IPS-NIHi11 (cell line): ENCODE measurements around the gene FUCA2.
"Not testable (repeated sequence)": the region's sequence is repeated elsewhere in the genome, so short reads cannot be mapped to it uniquely, and the experiment has no call there.

Experiments
- DNase-seq: peaks from one replicate; pipeline ENCODE4 v3.0.0; 2012; ENCODE audit warnings: mixed read lengths, low spot score

FUCA2 gene

DNA sequence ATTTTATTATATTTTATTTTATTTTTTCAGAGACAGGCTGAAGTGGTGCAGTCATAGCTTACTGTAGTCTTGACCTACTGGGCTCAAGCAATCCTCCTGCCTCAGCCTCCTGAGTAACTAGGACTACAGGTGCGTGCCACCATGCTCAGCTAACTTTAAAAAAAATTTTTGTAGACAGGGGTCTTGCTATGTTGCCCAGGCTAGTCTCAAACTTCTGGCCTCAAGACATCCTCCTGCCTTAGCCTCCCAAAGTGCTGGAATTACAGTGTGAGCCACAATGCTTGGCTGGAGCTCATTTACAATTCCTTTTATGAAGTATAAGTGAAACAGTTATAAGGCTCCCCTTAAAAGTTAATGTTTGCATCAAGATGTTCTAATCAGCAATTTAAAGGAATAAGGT is 14.5 kb downstream of the FUCA2 start:
- no peak for DNase-seq

DNA sequence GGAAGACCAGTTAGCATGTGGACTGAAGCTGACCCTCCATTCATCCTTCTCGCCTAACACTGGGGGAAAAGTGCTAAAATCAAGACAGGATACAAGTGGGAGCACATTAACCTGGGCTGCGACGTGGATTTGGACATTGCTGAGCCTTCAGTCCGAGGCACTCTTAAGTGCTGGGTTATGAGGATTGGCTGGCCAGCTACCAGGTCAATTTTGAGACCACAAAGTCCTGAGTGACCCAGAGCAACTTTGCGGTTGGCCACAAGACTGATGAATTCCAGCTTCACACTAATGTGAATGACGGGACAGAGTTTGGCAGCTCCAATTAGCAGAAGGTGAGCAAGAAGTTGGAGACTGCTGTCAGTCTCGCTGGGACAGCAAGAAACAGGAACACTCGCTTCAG is 20.7 kb downstream of the FUCA2 start:
- DNase-seq: no peak

DNA sequence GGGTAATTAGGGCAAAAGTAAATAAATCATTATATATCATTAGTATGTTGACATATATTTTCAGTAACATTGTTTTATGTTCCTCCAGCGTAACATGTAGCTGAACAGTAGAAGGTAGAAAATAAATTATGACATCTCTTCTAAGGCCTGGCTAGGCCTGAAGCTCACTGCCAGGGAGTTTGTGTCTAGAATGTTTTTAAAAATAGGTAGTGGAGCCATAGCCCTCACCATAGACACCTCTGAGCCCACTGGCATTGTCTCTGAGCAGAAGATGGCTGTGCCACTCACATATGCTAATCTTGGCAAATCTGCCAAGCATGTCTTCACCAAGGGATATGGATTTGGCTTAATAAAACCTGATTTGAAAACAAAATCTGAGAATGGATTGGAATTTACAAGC is 21.3 kb downstream of the FUCA2 start:
- DNase-seq: no peak

DNA sequence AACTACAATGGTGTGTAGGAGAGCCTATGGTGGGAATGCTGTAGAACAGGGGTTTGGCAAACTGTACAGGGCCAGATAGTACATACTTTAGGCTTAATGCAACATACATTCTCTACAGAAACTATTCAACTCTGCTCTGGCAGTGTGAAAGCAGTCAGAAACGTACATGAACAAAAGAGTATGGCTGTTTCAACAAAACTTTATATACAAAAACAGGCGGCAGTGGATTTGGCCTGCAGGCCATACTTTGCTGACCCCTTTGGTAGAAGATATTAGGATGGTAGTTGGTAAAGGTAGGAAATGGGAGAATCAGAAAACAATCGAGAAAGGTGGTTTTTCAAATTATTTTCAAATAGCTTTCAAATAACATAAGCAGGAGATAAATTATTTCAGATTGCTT is 24.8 kb downstream of the FUCA2 start:
- no peak for DNase-seq

DNA sequence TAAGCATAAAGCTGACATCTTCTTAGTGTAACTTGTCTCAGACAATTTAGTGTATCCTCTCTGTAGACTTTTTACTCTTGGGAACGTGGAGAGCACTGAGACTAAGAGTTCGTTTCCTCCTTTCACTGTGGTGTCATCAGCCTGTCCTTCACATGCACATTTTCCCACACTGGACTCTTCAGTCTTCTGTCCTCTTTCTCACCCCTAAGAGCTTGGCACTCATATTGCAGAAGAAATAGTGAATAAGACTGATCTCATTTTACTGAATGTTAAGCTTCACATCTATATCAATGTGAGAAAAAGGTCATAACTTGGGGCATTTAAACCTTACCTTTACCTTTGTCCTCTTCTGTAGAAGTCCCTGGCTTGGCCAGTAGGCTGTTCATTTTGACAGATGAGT is 25.6 kb downstream of the FUCA2 start:
- no peak for DNase-seq

DNA sequence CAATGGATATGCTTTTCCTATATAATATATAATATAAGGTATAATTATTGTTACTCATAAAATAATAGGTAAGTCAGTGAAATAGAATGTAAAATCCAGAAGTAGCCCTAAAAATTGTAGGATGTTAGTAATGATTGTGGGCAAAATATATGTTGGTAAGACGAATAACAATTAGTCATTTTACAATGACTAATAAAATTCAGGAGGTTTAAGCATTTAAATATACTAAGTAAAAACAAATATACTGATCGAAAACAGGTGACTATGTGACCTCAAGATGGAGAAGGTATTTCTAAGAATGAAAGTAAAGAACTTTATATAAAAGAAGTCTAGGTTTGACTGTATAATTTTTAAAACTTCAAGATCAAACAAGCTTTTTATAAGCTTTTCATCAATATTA is 28.9 kb downstream of the FUCA2 start:
- DNase-seq: no peak

DNA sequence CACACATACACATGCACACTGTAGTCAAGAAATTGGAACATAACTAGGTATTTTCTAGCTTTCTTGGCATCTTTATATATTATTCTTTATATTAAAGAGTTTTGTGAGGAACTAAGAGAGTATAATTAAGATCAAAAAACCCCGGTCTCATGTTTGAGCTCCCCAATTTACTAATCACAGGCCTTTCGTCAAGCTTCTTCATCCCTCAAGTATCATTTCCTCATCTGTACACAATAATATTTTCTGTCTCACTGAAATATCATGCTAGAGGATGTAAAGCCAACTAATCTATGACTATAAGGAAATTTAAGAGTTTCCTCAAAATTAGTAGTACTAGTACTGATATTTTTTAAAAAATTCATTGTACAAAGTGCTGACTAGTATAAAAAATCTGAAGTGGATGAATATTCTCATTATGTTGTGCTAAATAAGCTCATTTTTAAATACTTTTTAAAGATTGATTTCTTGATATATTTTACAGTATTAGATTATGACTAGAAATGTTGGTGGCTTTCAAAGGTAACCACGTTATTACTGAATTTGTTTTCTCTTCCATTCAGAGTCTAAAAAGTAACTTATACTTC is 32.9 kb downstream of the FUCA2 start:
- no peak for DNase-seq

DNA sequence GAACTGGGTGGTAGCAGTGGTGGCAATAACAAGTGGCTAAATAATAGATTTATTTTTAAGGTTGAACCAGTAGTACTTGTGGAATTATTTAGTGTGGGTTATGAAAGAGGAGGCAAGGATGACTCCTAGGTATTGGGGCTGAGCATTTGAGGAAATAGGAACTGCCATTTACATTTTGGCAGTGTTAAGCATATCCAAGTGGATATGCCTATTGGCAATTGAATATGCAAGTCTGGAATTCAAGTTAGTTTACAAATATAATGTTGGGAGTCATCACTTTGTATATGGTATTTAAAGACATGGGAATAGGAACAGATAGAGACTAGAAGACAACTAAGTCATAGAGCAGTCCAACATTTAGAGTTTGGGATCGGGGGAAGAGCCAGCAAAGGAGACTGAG is 35.0 kb downstream of the FUCA2 start:
- DNase-seq: no peak

DNA sequence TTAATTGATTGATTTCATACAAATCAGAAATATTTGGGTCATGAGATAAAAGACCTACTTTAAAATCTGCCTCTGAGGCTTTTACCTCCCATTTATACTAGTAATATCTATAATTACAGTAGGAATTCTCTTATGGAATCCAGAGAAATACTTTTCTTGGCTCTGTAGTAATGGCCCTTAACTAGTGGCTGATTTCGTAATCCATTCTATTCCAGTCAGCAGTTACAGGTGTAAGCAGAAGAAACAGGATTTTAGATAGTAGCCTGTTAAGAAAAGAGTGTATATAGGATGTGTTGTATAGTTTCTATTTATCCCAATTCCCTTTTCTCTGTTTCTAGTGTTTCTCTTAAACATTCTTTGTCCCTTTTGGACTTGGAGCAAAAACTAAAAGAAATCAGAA is 39.7 kb downstream of the FUCA2 start:
- no peak for DNase-seq

DNA sequence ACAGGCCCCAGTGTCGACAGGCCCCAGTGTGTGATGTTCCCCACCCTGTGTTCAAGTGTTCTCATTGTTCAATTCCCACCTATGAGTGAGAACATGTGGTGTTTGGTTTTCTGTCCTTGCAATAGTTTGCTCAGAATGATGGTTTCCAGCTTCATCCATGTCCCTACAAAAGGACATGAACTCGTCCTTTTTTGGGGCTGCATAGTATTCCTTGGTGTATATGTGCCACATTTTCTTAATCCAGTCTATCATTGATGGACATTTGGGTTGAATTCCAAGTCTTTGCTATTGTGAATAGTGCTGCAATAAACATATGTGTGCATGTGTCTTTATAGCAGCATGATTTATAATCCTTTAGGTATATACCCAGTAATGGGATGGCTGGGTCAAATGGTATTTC is 42.7 kb downstream of the FUCA2 start:
- DNase-seq: not testable (repeated sequence)

DNA sequence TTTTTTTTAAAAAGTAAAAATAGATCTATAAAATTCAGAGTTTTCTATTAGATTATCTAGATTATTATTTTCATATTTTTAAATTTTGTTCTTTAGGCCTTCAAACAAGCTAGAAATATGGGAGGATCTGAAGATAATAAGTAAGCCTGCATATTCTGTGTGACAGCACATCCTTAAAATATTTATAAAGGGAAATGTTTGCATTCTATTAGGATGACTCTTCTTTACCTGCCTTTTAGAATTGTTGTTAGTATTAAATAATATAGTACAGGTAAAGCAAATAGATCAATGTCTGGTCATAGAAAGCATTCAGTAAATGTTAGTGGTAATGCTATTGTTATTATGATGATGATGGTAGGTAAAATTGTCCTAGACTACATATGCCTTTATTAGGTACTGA is 43.5 kb downstream of the FUCA2 start:
- no peak for DNase-seq

DNA sequence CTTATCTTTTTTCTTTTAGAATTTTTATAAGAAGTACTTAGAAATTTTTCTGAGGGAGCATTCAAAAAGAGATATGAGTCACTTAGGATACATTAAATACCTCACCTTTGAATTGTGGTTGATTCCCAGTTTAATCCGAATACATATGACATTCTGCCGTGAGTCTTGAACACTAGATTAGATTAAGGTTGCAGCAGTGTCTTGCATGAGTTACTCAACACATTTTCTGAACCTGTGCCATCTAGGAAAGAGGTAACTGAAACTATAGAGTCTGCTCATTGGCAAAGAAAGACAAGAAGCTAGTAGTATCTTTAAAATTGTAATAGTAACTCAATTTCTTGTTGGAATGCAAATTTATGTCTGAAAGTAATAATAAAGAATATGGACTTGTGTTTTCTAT is 46.0 kb downstream of the FUCA2 start:
- DNase-seq: no peak

DNA sequence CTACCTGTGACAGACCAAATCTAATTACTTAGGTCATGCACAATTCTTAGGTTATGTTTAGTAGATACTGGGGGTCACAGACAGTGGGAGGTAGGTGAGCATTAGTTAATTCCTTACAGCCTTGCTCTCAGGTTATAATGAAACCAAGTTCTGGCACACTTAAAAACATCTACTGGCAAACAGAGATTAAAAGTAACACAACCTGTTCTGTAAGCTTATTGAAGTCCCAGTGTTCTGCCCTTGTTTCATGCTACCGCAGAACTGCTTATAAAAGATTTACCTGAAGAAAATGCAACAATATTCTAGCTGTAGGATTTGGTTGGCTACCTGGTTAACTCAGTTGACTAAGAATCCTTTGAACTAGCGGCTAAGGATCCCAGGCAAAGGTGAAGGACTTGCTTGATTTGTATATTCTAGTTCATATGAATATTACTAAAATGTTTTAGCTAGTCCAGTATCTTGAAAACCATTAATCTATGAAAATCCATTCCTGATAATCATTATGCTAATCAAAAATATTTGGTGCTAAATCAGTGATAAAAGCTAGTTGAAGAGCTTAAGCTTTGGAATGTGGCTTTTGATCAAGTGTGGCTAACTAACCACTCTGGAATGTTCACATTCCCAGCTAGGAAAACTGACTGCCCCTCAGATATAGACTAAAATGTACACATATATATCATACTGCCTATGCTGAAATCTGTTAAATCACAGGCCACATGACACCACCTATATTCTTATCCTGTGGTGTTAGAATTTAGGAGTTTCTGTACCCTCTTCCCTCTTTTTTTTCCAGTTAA is 53.8 kb downstream of the FUCA2 start:
- no peak for DNase-seq

DNA sequence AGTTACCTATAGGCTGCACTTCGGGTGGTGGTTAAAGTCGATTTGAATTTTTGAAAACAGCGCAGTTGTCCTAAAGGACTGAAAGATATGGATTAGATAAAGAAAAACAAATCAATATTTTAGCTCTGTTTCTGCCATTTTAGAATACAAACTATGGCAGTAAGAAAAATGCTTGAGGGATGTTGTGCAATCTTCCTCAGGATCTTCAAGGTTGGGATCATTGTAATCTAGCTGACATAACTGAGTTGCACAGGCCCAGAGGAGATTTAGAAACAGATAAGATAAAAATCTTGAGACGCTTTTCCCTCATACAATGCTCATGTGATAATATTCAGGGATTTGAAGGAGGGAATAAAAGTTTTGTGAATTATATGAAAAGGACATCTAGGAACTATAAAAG is 60.0 kb downstream of the FUCA2 start:
- DNase-seq: no peak

DNA sequence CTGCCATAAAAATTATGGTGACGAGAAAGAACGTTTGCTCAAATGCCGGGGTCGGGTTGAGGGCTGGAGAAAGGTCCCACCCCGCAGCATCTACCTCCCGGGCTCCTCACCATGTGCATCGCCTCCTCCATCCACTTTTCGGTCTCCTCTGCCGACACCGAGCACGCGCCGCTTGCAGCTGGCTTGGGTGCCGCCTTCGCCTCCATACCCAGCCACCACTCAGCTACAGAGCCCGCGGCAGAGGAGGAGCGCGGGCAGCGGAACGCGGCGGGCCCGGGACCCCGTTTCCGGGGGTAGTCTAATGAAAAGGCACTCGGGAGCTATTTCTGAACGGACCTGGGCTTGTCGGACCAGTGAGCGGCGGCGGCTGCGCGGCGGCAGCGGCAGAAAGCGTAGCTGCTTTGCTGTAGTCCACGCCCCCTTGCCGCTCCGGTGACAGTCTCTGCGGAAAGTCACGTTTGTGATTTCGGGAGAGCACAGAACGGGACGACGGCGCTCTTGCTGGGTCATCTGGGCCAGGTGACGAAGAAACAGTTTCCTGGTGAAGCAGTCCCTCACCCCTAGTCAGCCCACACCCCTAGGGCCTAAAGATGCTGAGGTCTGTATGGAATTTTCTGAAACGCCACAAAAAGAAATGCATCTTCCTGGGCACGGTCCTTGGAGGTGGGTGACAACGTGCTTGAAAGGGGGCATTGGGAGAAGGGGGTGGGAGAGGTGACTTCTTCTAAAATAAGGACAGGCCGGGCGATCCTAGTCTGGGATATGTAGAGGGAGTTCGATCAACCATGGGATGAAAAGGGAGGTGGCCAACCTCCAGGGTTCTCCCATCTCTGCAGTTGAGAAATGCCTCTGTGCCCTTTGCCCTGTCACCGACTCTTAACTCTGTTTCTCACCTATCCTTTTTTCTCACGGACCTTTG is 60.8 kb downstream of the FUCA2 start, which contains the start of the genes ADAT2 and PEX3:
Gene ADAT2, minus strand, starts transcription at position 243 of the 919 bp plus-strand sequence. Its CDS starts 37 bp downstream, at position 206.
Gene PEX3, plus strand, starts transcription at position 353 of the 919 bp plus-strand sequence. Its CDS starts 238 bp downstream, at position 591.
- DNase-seq: peak; percentile 93

DNA sequence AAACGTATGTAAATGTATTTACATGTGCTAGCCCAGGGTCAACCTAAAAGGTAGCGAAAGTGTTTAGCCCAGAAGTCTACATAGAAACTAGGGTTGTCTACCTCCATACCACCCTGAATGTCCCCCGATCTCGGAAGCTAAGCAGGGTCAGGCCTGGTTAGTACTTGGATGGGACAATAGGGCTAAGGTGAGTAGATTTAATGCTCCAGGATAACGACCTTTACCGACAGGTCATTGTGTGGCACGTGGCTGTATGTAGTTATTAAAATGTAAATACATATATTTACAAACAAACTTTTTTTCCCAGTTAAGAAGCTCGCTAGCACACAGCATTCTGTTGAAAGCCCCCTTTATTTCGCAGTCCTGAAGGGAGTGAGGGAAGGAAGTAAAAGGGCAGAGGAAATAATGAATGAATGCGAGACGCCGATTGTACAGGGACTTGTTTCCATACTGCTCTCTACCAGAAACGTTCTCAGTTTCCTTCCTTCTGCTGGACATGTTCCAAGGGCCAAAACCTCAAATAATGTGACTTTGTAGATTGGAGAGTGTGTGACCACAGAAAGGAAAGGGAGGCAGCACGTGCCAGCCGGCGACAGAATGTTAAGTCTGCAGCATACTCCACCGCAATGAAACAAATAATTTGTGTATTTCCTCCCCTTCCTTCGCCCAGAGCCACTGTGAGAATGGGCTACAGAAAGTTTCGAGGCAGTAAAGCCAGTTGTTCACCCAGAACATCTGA is 61.6 kb downstream of the FUCA2 start:
- DNase-seq: no peak

DNA sequence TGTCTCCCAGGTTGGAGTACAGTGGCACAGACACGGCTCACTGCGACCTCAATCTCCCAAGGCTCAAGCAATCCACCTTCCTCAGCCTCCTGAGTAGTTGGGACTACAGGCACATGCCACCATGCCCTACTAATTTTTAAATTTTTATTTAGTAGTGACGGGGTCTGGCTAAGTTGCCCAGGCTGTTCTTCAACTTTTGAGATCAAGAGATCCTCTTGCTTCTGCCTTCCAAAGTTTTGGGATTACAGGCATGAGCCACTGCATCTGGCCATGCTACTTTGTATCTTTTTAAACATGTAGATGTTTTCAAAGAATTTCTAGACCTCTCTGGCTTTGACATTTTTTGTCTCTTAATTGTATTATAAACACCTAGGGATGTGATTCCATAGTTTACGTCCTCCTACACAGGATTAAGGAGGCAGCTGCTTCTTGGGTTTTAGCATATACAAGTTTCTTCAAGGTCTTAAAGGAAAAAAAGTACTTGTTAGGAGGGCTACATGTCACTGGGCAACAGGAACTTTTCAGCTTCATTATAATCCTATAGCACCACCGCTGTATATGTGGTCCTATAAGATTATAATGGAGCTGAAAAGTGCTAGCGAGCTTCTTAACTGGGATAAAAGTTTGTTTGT is 62.3 kb downstream of the FUCA2 start:
- no peak for DNase-seq

DNA sequence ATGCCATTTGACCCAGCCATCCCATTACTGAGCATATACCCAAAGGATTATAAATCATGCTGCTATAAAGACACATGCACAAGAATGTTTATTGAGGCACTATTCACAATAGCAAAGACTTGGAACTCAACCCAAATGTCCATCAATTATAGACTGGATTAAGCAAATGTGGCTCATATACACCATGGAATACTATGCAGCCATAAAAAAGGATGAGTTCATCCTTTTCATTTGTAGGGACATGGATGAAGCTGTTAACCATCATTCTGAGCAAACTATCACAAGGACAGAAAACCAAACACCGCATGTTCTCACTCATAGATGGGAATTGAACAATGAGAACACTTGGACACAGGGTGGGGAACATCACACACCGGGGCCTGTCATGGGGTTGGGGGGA is 63.7 kb downstream of the FUCA2 start:
- not testable (repeated sequence) for DNase-seq
